Ramos (cell line): ENCODE results near the gene S100A7.
"Not testable (repeated sequence)": the region's sequence is repeated elsewhere in the genome, so short reads cannot be mapped to it uniquely, and the experiment has no call there.

ENCODE experiments used
- in situ Hi-C: fragments of 300-500 bp; cut with MboI; formaldehyde crosslinking; loops from one replicate; pipeline ENCODE4 v1.14.3; 2022; ENCODE audit warnings: low sequenced_read_pairs; ENCODE audit not compliant: unreplicated experiment

The S100A7 gene

DNA sequence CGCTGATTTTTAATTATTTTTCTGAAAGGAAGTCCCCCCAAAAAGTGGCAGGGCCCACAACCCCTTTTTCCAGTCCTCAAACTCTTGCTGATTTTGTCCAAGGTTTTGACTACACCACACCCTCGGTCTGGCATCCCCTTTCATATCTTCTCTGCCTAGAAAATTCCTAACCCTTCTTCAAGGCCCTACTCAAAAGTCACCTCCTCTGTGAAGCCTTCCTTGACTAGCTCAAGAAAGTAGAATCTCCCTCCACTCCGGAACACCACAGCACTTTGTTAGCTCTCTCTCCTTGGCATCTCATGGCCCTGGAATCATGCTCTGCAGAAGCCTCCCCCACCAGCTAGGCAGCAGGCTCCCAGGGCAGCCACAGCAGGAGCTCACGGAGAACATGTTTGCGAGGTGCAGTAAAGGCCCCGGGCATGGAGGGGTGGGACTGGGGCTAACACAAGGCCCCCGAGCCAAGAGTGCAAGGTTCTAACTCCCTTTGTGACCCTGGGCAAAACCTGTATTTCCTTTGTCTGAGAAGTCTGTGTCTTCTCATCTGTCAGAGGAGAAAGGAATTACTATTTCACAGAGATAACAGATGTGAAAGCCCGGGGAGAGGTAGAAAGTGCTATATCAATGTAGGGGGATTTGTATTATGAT, 17.7 kb upstream of the S100A7 start:
- in situ Hi-C loops = no loop called here

- in situ Hi-C loops = no loop called here
Measured at GRCh38 chr1:153476491-153477093, 16.1 kb upstream of the S100A7 start.

- in situ Hi-C loops = no loop called here
Measured at GRCh38 chr1:153475282-153475681, 14.8 kb upstream of the S100A7 start.

DNA sequence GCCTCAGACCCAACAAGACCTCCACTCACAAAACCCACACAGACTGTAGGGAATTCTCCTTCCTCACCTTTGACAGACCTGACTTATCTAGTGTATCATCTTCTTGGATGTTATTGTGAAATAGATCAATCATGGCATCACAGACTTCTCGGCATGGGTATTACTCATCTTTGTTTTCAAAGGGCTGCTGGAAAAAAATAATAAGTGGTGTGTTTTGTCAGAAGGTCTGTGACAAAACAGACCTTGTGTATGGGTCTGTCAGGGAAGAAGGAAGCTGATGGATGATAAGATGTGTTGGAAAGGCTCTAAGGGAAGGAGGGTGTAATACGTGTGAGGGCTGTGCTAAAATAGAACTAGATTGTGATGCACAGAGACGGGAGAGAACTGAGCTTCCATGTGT, 13.9 kb upstream of the S100A7 start:
- in situ Hi-C loops = no loop called here

DNA sequence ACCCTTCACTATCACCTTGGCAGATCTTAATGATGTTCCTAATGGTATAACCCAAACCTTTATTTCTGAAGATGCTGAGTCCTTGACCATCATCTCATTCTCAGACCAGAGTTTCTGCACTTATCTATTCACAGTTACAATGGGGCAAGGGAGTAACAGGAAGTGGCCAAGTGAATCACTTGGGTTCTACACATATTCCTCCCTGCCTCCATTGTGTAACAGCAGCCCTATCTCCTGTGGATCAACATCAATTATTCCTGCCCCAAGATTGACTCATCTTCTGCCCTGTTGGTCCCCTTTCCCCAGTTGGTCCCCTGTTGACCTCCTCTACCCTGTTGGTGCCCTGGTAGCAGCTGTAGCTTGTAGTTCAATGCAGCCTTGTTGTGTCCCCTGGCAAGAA, 10.3 kb upstream of the S100A7 start:
- in situ Hi-C loops = no loop called here

DNA sequence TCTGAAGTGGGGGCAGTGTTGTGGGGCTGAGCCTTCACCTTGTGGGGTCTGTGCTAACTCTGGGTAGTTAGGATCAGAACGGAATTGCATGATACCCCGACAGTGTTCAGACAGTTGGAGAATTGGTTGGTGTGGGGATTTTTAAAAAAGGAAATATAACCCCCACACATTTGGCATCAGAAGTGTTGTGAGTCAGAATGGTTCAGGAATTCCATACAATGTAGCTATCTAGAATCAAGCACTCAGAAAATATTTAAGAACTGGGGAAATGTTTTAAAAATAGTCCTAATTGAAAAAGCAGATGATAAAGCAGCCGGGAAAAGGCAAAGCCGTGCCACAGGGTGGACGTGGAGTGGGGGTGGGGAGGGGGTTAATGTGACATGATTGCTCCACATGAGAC, 6.5 kb upstream of the S100A7 start:
- in situ Hi-C loops = no loop called here

DNA sequence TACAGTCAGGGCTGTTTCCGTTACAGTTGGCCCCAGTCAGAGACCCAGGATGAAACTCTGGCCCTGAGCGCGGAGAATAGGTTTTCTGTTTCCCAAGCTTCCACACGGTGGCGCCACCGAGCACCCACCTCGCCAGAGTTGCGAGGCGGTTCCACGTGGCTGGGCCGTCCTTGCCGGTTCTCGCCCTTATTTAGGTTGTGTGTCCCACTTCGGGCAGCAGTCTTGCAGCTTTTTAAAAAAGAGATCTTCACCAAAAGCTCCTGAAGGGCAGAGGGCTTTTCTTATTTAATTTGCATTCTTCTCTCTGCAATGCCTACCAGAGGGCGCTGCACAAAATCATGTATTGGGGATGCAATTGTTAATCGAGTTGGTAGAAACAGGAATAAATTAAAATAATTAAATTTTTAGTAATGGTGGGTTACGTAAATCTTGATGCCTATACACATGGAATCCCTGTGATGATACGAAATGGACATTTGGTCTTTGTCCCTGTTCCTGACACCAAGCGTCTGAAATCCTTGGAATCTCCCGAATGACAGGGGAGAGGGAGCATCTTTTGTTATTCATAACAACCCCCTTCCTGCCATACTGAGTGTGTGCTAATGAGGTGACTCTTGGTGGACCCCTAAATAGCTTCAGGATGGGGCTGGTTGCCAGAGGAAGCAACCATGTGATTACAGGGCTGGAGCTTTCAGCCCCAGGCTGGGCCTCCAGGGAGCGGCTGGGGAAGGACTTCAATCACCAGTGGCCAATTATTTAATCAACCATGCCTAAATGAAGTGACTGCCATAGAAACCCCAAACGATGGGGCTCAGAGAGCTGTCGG, 5.6 kb upstream of the S100A7 start:
- in situ Hi-C loops = no loop called here

DNA sequence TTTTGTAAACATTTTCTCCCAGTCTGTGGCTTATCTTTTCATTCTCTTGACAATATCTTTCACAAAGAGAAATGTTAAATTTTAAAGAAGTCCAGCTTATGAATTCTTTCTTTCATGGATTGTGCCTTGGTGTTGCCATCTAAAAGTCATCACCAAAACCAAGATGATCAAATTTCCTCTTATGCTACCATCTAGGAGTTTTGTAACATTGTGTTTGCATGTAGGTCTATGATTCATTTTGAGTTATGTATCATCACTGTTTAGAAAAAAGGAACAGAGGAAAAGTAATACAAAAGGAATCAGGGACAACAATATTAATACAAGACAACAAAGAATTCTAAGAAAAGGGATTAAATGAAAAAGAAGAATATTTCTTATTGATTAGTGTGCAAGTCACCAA, 2.3 kb upstream of the S100A7 start:
- in situ Hi-C loops = not testable (repeated sequence)

DNA sequence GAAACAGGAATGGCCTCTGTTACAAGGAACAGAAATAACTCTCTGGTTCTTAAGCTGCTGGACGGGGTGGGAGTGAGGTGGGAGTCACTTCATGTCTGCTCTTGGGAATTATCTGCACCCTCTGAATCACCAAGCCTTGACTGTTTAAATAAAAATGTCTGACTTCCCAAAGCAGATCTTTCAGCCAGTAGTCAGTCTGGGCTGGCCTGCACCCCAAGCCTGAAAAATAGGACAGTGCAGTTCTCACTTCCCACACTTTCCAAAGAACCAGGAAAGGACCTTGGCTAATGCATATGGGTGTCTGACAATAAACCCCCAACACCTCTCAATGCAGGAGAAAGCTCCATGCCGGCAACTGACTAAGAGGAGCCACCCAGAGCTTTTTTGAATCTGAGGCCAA, 796 bp downstream of the S100A7 start:
- in situ Hi-C loops = no loop called here

- in situ Hi-C loops = no loop called here
Measured at GRCh38 chr1:153456396-153456795, 4.1 kb downstream of the S100A7 start.

DNA sequence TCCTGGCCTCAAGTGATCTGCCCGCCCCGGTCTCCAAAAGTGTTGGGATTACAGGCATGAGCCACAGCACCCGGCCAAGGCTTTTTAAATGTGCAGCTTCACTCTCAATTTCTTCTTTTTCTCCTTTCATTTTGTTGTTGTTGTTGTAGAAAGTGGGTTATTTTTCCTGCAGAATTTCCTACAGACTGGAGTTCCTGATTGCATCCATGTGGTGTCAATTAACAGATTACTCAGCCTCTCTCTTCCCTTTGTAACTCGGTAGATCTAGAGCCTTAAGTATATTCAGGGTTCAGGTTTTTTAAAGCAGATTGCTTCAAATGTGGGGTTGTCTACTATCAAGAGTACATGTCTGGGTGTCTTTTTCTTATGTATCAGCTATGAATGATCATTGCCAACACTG, 11.6 kb downstream of the S100A7 start:
- in situ Hi-C loops = not testable (repeated sequence)

- in situ Hi-C loops = no loop called here
Measured at GRCh38 chr1:153447498-153448170, 12.8 kb downstream of the S100A7 start.

GRCh38 chr1:153444078-153444477, 16.4 kb downstream of the S100A7 start:
- in situ Hi-C loops = no loop called here

DNA sequence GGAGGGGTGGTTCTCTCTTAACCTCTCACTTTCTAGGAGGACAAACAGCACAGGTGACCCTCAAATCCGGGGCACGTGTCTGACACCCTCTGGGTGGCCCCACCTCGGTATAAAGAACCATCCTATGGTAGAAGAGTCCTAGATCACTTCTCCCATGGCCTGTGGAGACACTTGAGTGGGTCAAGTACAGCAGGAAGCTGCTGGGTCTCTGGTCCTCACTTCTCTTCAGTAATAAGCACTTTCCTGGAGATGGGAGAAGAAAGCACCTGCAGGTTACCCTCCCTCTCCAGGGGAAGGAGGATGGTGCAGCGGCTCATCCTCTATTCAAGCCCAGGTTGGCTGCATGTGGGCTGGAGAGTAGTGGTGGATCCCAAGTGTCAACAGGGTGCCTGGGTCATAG, 17.0 kb downstream of the S100A7 start:
- in situ Hi-C loops = no loop called here

DNA sequence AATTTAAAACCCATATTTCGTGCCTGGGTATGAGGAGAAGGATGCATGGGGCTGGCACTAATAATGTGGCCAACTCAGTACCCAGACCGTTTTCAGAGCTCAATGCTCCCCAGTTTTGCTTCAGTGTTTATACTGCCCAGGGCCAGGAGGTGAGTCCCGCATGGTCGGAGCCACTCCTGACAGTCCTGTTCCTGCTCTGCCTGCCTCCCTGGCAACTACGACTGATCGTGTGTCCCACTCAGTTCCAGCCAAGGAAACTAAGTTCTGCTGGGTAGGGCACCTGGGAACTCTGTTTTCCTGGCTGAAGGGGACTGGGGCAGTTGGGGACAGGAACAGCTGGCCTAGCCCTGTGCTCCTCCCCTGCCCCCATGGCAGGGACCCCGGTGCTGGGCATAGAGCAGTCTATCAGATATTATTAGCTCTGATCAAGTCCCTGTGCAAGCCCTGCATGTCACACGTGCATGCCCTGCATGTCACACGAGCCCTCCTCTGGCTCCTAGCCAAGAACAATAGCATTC, 19.2 kb downstream of the S100A7 start:
- in situ Hi-C loops = no loop called here

GRCh38 chr1:153439273-153439672, 21.2 kb downstream of the S100A7 start:
- in situ Hi-C loops = no loop called here

DNA sequence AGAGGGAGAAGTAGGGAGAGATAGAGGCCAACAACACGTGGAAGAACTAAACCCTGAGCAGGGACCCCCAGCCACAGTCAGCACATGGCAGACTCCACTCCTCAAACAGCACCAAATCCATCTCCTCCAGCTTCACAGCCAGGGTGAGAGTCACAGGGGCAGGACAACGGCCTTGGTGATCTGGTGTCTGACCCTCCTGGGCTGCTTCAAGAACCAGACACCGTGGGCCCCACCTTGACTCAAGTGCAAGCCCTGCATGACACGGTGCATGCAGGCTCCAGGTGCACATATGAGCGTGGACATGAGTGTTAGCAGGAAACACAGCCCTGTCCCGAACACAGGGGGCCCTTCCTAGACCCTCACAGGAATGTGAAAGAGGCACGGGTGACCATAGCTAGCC, 21.9 kb downstream of the S100A7 start:
- in situ Hi-C loops = no loop called here

DNA sequence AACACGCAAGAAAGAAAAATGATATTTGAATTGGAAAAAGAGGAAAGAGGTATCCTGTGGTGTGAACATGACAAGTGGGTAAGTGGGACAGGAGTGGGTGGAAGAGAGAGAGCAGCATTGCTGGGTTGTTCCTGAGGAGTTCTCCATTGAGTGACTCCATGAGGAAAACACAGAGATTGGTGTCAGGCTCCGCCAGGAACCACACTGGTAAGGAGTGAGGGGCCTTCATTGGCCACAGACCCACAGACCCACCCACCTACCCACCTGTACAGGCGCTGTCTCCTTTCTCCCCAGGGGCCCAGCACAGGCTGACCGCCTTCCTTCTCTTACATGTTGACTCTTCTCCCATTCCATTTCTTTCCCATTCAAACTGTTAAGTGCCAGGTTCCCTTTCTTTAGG, 23.2 kb downstream of the S100A7 start:
- in situ Hi-C loops = no loop called here

GRCh38 chr1:153434746-153435455, 25.6 kb downstream of the S100A7 start:
- in situ Hi-C loops = no loop called here
